ENCODE results near the gene HSP90B1.

The HSP90B1 gene

GRCh38 chr12:103909811-103910210 is 20.4 kb upstream of the HSP90B1 start:
- no peak for DNase-seq
- H3K27ac Mint-ChIP-seq = no peak overlapping the region
- peaks cover 4 to 27% of the 10 kb centered on the region in 2 donors for H3K27me3 Mint-ChIP-seq
- ATAC-seq (replicated peaks) = no peak
- peaks cover 3% of the 10 kb centered on the region for H3K36me3 Mint-ChIP-seq (ENCODE audit: insufficient read depth)
- no peaks in the 10 kb centered on the region for H3K9me3 Mint-ChIP-seq
- no peak overlapping the region for H3K4me3 Mint-ChIP-seq
- peaks cover 7 to 8% of the 10 kb centered on the region in 2 donors for H3K4me1 Mint-ChIP-seq (ENCODE audit: low read depth in 2 of 2)

GRCh38 chr12:103912069-103912468 is 18.1 kb upstream of the HSP90B1 start:
- Mint-ChIP-seq H3K4me1 (ENCODE audit: low read depth in 2 of 2) (peaks cover 0 to 3% of the 10 kb centered on the region in 2 donors), H3K4me3 (no peak overlapping the region), H3K36me3 (ENCODE audit: insufficient read depth) (peaks cover 3% of the 10 kb centered on the region), H3K27ac (no peak overlapping the region), H3K27me3 (peaks cover 16 to 41% of the 10 kb centered on the region in 2 donors), H3K9me3 (no peaks in the 10 kb centered on the region)
- no peak for ATAC-seq (replicated peaks)
- no peak for DNase-seq

- Mint-ChIP-seq H3K4me1 (ENCODE audit: low read depth in 2 of 2) (peaks cover 0 to 3% of the 10 kb centered on the region in 2 donors), H3K27ac (no peak overlapping the region), H3K27me3 (peaks cover 16 to 41% of the 10 kb centered on the region in 2 donors), H3K36me3 (ENCODE audit: insufficient read depth) (peaks cover 3% of the 10 kb centered on the region), H3K4me3 (no peak overlapping the region), H3K9me3 (peaks cover 0 to 3% of the 10 kb centered on the region in 2 donors)
- ATAC-seq (replicated peaks) = no peak
- DNase-seq = no peak
These were observed 17.1 kb upstream of the HSP90B1 start for GRCh38 chr12:103913100-103913499.

- DNase-seq (no peak), ATAC-seq (replicated peaks) (no peak)
- Mint-ChIP-seq H3K9me3 (peaks cover 0 to 3% of the 10 kb centered on the region in 2 donors), H3K27ac (no peak overlapping the region), H3K36me3 (ENCODE audit: insufficient read depth) (peaks cover 3% of the 10 kb centered on the region), H3K4me1 (ENCODE audit: low read depth in 2 of 2) (no peaks in the 10 kb centered on the region), H3K27me3 (peaks cover 16 to 32% of the 10 kb centered on the region in 2 donors), H3K4me3 (no peak overlapping the region)
These were observed 14.9 kb upstream of the HSP90B1 start for GRCh38 chr12:103915306-103915705.

GRCh38 chr12:103917873-103918272 is 12.3 kb upstream of the HSP90B1 start:
- H3K9me3 Mint-ChIP-seq = peaks cover 0 to 3% of the 10 kb centered on the region in 2 donors
- H3K4me1 Mint-ChIP-seq (ENCODE audit: low read depth in 2 of 2) = no peaks in the 10 kb centered on the region
- peaks cover 16 to 32% of the 10 kb centered on the region in 2 donors for H3K27me3 Mint-ChIP-seq
- ATAC-seq (replicated peaks) = no peak
- no peak for DNase-seq
- H3K27ac Mint-ChIP-seq = no peak overlapping the region
- H3K4me3 Mint-ChIP-seq = no peak overlapping the region
- no peaks in the 10 kb centered on the region for H3K36me3 Mint-ChIP-seq (ENCODE audit: insufficient read depth)

- Mint-ChIP-seq H3K27ac (peak overlapping the region in 1 of 2 donors; percentile 69), H3K4me1 (ENCODE audit: low read depth in 2 of 2) (peaks cover 25 to 26% of the 10 kb centered on the region in 2 donors), H3K9me3 (no peaks in the 10 kb centered on the region), H3K4me3 (no peak overlapping the region), H3K27me3 (no peaks in the 10 kb centered on the region), H3K36me3 (ENCODE audit: insufficient read depth) (peaks cover 20% of the 10 kb centered on the region)
- DNase-seq = no peak
- no peak for ATAC-seq (replicated peaks)
These were observed 5.2 kb upstream of the HSP90B1 start for GRCh38 chr12:103924761-103925641.

- Mint-ChIP-seq H3K36me3 (ENCODE audit: insufficient read depth) (peaks cover 55% of the 10 kb centered on the region), H3K27ac (peak overlapping the region; percentile 97 to 99), H3K9me3 (no peaks in the 10 kb centered on the region), H3K4me3 (peak overlapping the region; percentile 91 to 93), H3K27me3 (no peaks in the 10 kb centered on the region), H3K4me1 (ENCODE audit: low read depth in 2 of 2) (peaks cover 42 to 49% of the 10 kb centered on the region in 2 donors)
- DNase-seq (peak; percentile 31 to 44 (median 41)), ATAC-seq (replicated peaks) (peak; percentile 5)
These were observed 1.5 kb upstream of the HSP90B1 start for GRCh38 chr12:103928682-103929045.

- H3K36me3 Mint-ChIP-seq (ENCODE audit: insufficient read depth) = peaks cover 60% of the 10 kb centered on the region
- H3K4me1 Mint-ChIP-seq (ENCODE audit: low read depth in 2 of 2) = peaks cover 46 to 50% of the 10 kb centered on the region in 2 donors
- ATAC-seq (replicated peaks) (peak; percentile 49), DNase-seq (peak; percentile 81 to 84 (median 81))
- H3K27ac Mint-ChIP-seq = peak overlapping the region; percentile 97 to 99
- peak overlapping the region; percentile 91 to 93 for H3K4me3 Mint-ChIP-seq
- H3K27me3 Mint-ChIP-seq = no peaks in the 10 kb centered on the region
- H3K9me3 Mint-ChIP-seq = no peaks in the 10 kb centered on the region
These were observed 995 bp upstream of the HSP90B1 start for GRCh38 chr12:103929046-103929783.

- Mint-ChIP-seq H3K4me3 (peak overlapping the region; percentile 91 to 93), H3K27me3 (no peaks in the 10 kb centered on the region), H3K4me1 (ENCODE audit: low read depth in 2 of 2) (peaks cover 49 to 51% of the 10 kb centered on the region in 2 donors), H3K9me3 (no peaks in the 10 kb centered on the region), H3K27ac (peak overlapping the region; percentile 97 to 99), H3K36me3 (ENCODE audit: insufficient read depth) (peaks cover 63% of the 10 kb centered on the region)
- no peak for ATAC-seq (replicated peaks)
- no peak for DNase-seq
These were observed 501 bp upstream of the HSP90B1 start for GRCh38 chr12:103929784-103930033.

GRCh38 chr12:103930787-103931735 is 851 bp downstream of the HSP90B1 start:
- peak; percentile 5 to 24 (median 11) for DNase-seq
- no peaks in the 10 kb centered on the region for H3K9me3 Mint-ChIP-seq
- H3K4me3 Mint-ChIP-seq = peak overlapping the region; percentile 91 to 93

GRCh38 chr12:103933237-103933636 is 3.0 kb downstream of the HSP90B1 start:
- no peak for ATAC-seq (replicated peaks)
- peak overlapping the region in 1 of 2 donors; percentile 10 for H3K27ac Mint-ChIP-seq
- H3K4me1 Mint-ChIP-seq (ENCODE audit: low read depth in 2 of 2) = peaks cover 44 to 52% of the 10 kb centered on the region in 2 donors
- H3K36me3 Mint-ChIP-seq (ENCODE audit: insufficient read depth) = peaks cover 97% of the 10 kb centered on the region
- no peak overlapping the region for H3K4me3 Mint-ChIP-seq
- H3K27me3 Mint-ChIP-seq = no peaks in the 10 kb centered on the region
- no peaks in the 10 kb centered on the region for H3K9me3 Mint-ChIP-seq
- no peak for DNase-seq

More at GRCh38 chr12:103930787-103931735, 851 bp downstream of the HSP90B1 start:
- peaks cover 51 to 55% of the 10 kb centered on the region in 2 donors for H3K4me1 Mint-ChIP-seq (ENCODE audit: low read depth in 2 of 2)
- peaks cover 75% of the 10 kb centered on the region for H3K36me3 Mint-ChIP-seq (ENCODE audit: insufficient read depth)
- peak overlapping the region; percentile 97 to 99 for H3K27ac Mint-ChIP-seq
- no peak for ATAC-seq (replicated peaks)
- H3K27me3 Mint-ChIP-seq = no peaks in the 10 kb centered on the region

GRCh38 chr12:103936679-103937078 is 6.5 kb downstream of the HSP90B1 start:
- Mint-ChIP-seq H3K27me3 (no peaks in the 10 kb centered on the region), H3K27ac (peak overlapping the region in 1 of 2 donors; percentile 63), H3K36me3 (ENCODE audit: insufficient read depth) (peaks cover 98% of the 10 kb centered on the region), H3K4me3 (no peak overlapping the region), H3K9me3 (no peaks in the 10 kb centered on the region), H3K4me1 (ENCODE audit: low read depth in 2 of 2) (peaks cover 25 to 37% of the 10 kb centered on the region in 2 donors)
- ATAC-seq (replicated peaks) = no peak
- DNase-seq = no peak

GRCh38 chr12:103944964-103945363 is 14.8 kb downstream of the HSP90B1 start:
- H3K4me3 Mint-ChIP-seq = no peak overlapping the region
- DNase-seq = no peak
- H3K27me3 Mint-ChIP-seq = no peaks in the 10 kb centered on the region
- H3K9me3 Mint-ChIP-seq = no peaks in the 10 kb centered on the region
- peaks cover 99% of the 10 kb centered on the region for H3K36me3 Mint-ChIP-seq (ENCODE audit: insufficient read depth)
- peaks cover 4 to 7% of the 10 kb centered on the region in 2 donors for H3K4me1 Mint-ChIP-seq (ENCODE audit: low read depth in 2 of 2)
- peak overlapping the region; percentile 28 to 53 for H3K27ac Mint-ChIP-seq
- ATAC-seq (replicated peaks) = no peak
